OCI-LY1 (cell line): Measurements from ENCODE around the gene KCNMA1.

ENCODE experiments used
- CTCF ChIP-seq: fragments of 200-600 bp; sonication (generic), shearing (Covaris generic); IDR thresholded peaks from 2 replicates; pipeline ENCODE4 v1.5.1; 2017; ENCODE audit warnings: mild to moderate bottlenecking, antibody characterized with exemption, low read length, moderate library complexity, mixed read lengths
- EZH2 ChIP-seq: fragments of 200-600 bp; sonication (generic), shearing (Covaris generic); IDR thresholded peaks from 2 replicates; pipeline ENCODE4 v1.8.0; 2017; ENCODE audit warnings: borderline replicate concordance, mixed run types, mild to moderate bottlenecking, antibody characterized with exemption, low read length, moderate library complexity, mixed read lengths

GRCh38 chr10:77639756-77640155 is 2.1 kb upstream of the KCNMA1 start:
- TF ChIP-seq CTCF (no peak), EZH2 (no peak)
